A549 (cell line): ENCODE measurements around the gene FNTB. TPM values are rescaled to one million over a fixed set of nuclear protein-coding genes. Genes with fewer than 3 reads are reported as not detected.

Experiments used
- ATAC-seq, 2 experiments: fragments of 200-7000 bp in 1 of 2; fragments of >200 bp in 1 of 2; cut with Nextera tagmentation in 1 of 2; cut with Tn5 transposase in 1 of 2; 3 replicates each; pipeline versions ENCODE4 v1.8.0 to v1.9.1; 2018 to 2020; ENCODE audit warnings: mild to moderate bottlenecking in 1 of 2, moderate library complexity in 1 of 2
- CTCF ChIA-PET: fragments of 300-600 bp; sonication (Branson Sonifier 250); formaldehyde crosslinking; extraction: SDS; loops from one replicate; lab custom pipeline; 2021; ENCODE audit warnings: antibody characterized with exemption, inconsistent platforms; lab: Yijun Ruan, JAX
- POLR2A ChIA-PET: fragments of 350-600 bp; formaldehyde crosslinking; extraction: SDS; loops from one replicate; lab custom pipeline; 2021; ENCODE audit warnings: antibody characterized with exemption, inconsistent platforms; lab: Yijun Ruan, JAX
- DNase-seq, 2 experiments: peaks; one replicate each; pipeline versions ENCODE4 v3.0.0 to v3.0.0-alpha.2; 2011 to 2016; ENCODE audit warnings: low read depth in 1 of 2, low spot score in 1 of 2
- FAIRE-seq: peaks from 2 replicates; lab custom pipeline; 2011; peaks lifted over from hg19 to GRCh38; lab: Jason Lieb, UNC
- H3K27ac ChIP-seq, 2 experiments: fragments of >200 bp; sonication (Bioruptor Twin); formaldehyde crosslinking; 3 replicates each; pipeline ENCODE4 v1.5.1; 2016 to 2017
- H3K4me1 ChIP-seq: fragments of >200 bp; sonication (Bioruptor Twin); formaldehyde crosslinking; 3 replicates; pipeline ENCODE4 v1.6.1; 2016
- H3K4me2 ChIP-seq: fragments of >200 bp; sonication (Bioruptor Twin); formaldehyde crosslinking; 3 replicates; pipeline ENCODE4 v1.6.1; 2016
- H3K4me3 ChIP-seq: fragments of >200 bp; sonication (Bioruptor Twin); formaldehyde crosslinking; 3 replicates; pipeline ENCODE4 v1.5.1; 2016
- H3K9me3 ChIP-seq: fragments of >200 bp; sonication (Bioruptor Twin); formaldehyde crosslinking; 3 replicates; pipeline ENCODE4 v1.6.1; 2016
- CBX2 ChIP-seq: fragments of 200-600 bp; sonication (generic); IDR thresholded peaks from 2 replicates; pipeline ENCODE4 v1.6.1; 2016; ENCODE audit warnings: low read depth, mild to moderate bottlenecking, borderline replicate concordance
- CBX8 ChIP-seq: fragments of 200-600 bp; sonication (generic); IDR thresholded peaks from 2 replicates; pipeline ENCODE4 v1.6.1; 2016
- CEBPB ChIP-seq, 2 experiments: fragments of >200 bp in 1 of 2; sonication (Bioruptor Twin) in 1 of 2; formaldehyde crosslinking in 1 of 2; IDR thresholded peaks; 2 replicates each; pipeline ENCODE4 v1.6.1; 2012 to 2016
- CHD4 ChIP-seq: fragments of 200-600 bp; sonication (generic); IDR thresholded peaks from 2 replicates; pipeline ENCODE4 v1.6.1; 2016; ENCODE audit warnings: antibody characterized with exemption, mild to moderate bottlenecking, borderline replicate concordance
- FOSB ChIP-seq: fragments of 250-450 bp; sonication (Bioruptor Pico); IDR thresholded peaks from 2 replicates; pipeline ENCODE4 v1.5.0; 2020; ENCODE audit warnings: mild to moderate bottlenecking, moderate library complexity
- FOSL2 ChIP-seq, 2 experiments: fragments of 450-650 bp in 1 of 2; fragments of >200 bp in 1 of 2; sonication (Bioruptor Twin) in 1 of 2; formaldehyde crosslinking; IDR thresholded peaks; 2 replicates each; pipeline versions ENCODE4 v1.5.0 to v1.6.1; 2016 to 2020; ENCODE audit warnings: mild to moderate bottlenecking in 1 of 2, moderate library complexity in 1 of 2
- JUN ChIP-seq, 2 experiments: fragments of >200 bp; sonication (Bioruptor Twin); formaldehyde crosslinking; IDR thresholded peaks; 2 replicates in 1 of 2; 3 replicates in 1 of 2; pipeline ENCODE4 v1.6.1; 2016 to 2017
- KDM1A ChIP-seq: fragments of 200-600 bp; sonication (generic); IDR thresholded peaks from 2 replicates; pipeline ENCODE4 v1.6.1; 2016; ENCODE audit warnings: low read depth, mild to moderate bottlenecking
- MAZ ChIP-seq: fragments of 150-350 bp; IDR thresholded peaks from 2 replicates; pipeline ENCODE4 v1.6.1; 2014; ENCODE audit warnings: antibody characterized with exemption, low read depth, low read length, borderline replicate concordance
- POLR2A ChIP-seq: IDR thresholded peaks from 2 replicates; pipeline ENCODE4 v1.6.1; 2012; ENCODE audit warnings: mild to moderate bottlenecking, low read length
- POLR2AphosphoS2 ChIP-seq: conservative IDR thresholded peaks from 2 replicates; pipeline ENCODE4 v1.6.1; 2012; ENCODE audit warnings: low read length, improper control_type of control experiment, inconsistent platforms
- RAD21 ChIP-seq, 2 experiments: fragments of >200 bp in 1 of 2; sonication (Bioruptor Twin) in 1 of 2; formaldehyde crosslinking in 1 of 2; IDR thresholded peaks in 1 of 2; conservative IDR thresholded peaks in 1 of 2; 2 replicates in 1 of 2; 3 replicates in 1 of 2; pipeline ENCODE4 v1.6.1; 2012 to 2018; ENCODE audit warnings: inconsistent platforms in 1 of 2
- RARB ChIP-seq: fragments of 250-450 bp; sonication (Bioruptor Pico); IDR thresholded peaks from 2 replicates; pipeline ENCODE4 v1.8.0; 2021; ENCODE audit warnings: mild to moderate bottlenecking, moderate library complexity
- SMC3 ChIP-seq: fragments of >200 bp; sonication (Bioruptor Twin); formaldehyde crosslinking; IDR thresholded peaks from 3 replicates; pipeline ENCODE4 v1.6.1; 2018; ENCODE audit warnings: inconsistent platforms
- SREBF2 ChIP-seq: fragments of 450-650 bp; IDR thresholded peaks from 2 replicates; pipeline ENCODE4 v1.6.1; 2014; ENCODE audit warnings: mild to moderate bottlenecking, moderate library complexity
- TFCP2L1 ChIP-seq: fragments of 250-450 bp; sonication (Bioruptor Pico); IDR thresholded peaks from 2 replicates; pipeline ENCODE4 v1.5.0; 2021; ENCODE audit warnings: mild to moderate bottlenecking
- WGBS: methylation state at CpG from one replicate; pipeline ENCODE4 v1.1.6; 2017; ENCODE audit errors: missing lambda C conversion rate; 5-methylcytosine and 5-hydroxymethylcytosine counted together
- polyA plus RNA-seq, 4 experiments: library from polyadenylated mRNA; depleted of rRNA in 3 of 4; stranded (reverse); fragments of >200 nt; fragmentation: RNase III in 1 of 4; extraction: RNeasy Plus Mini Kit Qiagen cat#74134 plus additional on column Dnase treatment in 1 of 4; gene quantifications; 2 replicates in 3 of 4; 3 replicates in 1 of 4; pipeline ENCODE4 v1.2.3, GENCODE V29; 2011 to 2017
- TF ChIP-seq, protein P1 (sequence below): IDR thresholded peaks from 2 replicates; pipeline ENCODE4 v1.6.1; 2012
- TF ChIP-seq, protein P2 (sequence below): fragments of >200 bp; sonication (Bioruptor Twin); formaldehyde crosslinking; IDR thresholded peaks from 3 replicates; pipeline ENCODE4 v1.5.1; 2016
- TF ChIP-seq, protein P3 (sequence below): fragments of >200 bp; sonication (Bioruptor Twin); formaldehyde crosslinking; IDR thresholded peaks from 3 replicates; pipeline ENCODE4 v1.6.1; 2016
- TF ChIP-seq, protein P4 (sequence below): fragments of 450-650 bp; IDR thresholded peaks from 2 replicates; pipeline ENCODE4 v1.6.1; 2014; ENCODE audit warnings: antibody characterized with exemption
- TF ChIP-seq, protein P5 (sequence below): fragments of >200 bp; sonication (Bioruptor Twin); formaldehyde crosslinking; IDR thresholded peaks from 2 replicates; pipeline ENCODE4 v1.6.1; 2016
- TF ChIP-seq, protein P6 (sequence below): fragments of 200-600 bp; sonication (generic); IDR thresholded peaks from 2 replicates; pipeline ENCODE4 v1.6.1; 2016; ENCODE audit warnings: antibody characterized with exemption, mild to moderate bottlenecking, moderate library complexity

Gene FNTB
- polyA plus RNA-seq, 2 of the 4 experiments (the other 2 are of a cell fraction) = 28.5 to 41.9 TPM

DNA sequence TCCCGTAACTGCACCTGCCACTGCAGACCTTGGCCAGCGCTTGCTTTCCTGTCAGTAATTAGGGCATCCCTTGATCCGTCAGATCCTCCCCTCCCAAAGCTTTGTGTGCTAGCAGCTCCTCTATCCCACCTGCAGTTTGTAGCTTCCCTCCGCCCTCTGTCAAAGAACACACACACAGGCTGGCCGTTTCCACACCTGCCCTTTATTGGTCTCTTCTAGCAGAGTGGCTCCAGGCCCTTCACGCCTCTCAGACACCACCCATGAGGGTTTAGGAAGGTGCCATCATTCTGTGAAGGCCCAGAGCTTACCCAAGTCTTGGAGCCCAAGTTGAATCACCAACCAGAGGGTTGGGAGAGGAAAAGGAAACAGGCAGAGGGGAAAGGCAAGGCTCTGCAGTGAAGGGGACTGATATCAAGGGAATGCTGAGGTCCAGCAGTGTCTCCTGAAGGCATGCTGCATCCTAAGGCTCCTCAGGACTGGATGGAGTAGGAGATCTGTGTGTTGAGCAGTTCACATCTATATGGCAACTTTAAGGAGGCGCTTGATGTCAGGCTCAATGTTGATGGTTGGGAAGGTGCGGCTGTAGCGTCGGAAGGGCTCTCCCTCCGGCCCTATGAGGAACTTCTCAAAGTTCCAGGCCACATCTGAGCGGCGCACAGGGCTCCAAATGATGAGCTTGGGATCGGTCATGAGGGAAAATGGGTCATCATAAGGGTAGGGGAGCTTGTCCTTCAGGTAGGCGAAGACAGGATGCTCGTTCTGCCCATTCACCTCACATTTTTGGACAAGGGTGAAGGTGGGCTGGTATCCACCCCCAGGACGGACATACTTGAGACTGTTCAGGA lies 47.5 kb upstream of the FNTB start:
- peak overlapping the region; percentile 90 to 92 for H3K27ac ChIP-seq
- POLR2A ChIA-PET = no interaction called here
- H3K4me2 ChIP-seq = peak overlapping the region; percentile 79
- ATAC-seq = peak in 1 of 2 experiments; percentile 3; a peak in 2 of 6 replicates
- DNase-seq = no peak
- no peak for FAIRE-seq
- peak overlapping the region; percentile 49; the same call in 1 of the 3 replicates for H3K4me3 ChIP-seq
- no peaks in the 10 kb centered on the region for H3K9me3 ChIP-seq
- CTCF ChIA-PET = interaction anchor here (0.9 to 1.5 kb wide), 3 partner anchors 47 to 509 kb away, joined by 3 to 4 read pairs (median 3); partner anchors contain the start of gene FNTB
- WGBS = 82% methylated on average over 17 of the region's 17 CpGs
- TF ChIP-seq FOSB (CRISPR knock-in tag) = no peak
- TF ChIP-seq MAZ = no peak
- TF ChIP-seq POLR2A = no peak
- TF ChIP-seq CBX2 = no peak
- TF ChIP-seq POLR2AphosphoS2 = no peak
- no peak for TF ChIP-seq RAD21 (conservative IDR thresholded peaks at IDR 0.05 in 1 of 2, IDR thresholded peaks at IDR 0.05 in 1 of 2)
- TF ChIP-seq, protein P1, sequence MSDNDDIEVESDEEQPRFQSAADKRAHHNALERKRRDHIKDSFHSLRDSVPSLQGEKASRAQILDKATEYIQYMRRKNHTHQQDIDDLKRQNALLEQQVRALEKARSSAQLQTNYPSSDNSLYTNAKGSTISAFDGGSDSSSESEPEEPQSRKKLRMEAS = no peak
- TF ChIP-seq FOSL2 (IDR thresholded peaks at IDR 0.05) = no peak
- TF ChIP-seq FOSL2 (CRISPR knock-in tag; IDR thresholded peaks at IDR 0.05) = no peak
- TF ChIP-seq, protein P2, sequence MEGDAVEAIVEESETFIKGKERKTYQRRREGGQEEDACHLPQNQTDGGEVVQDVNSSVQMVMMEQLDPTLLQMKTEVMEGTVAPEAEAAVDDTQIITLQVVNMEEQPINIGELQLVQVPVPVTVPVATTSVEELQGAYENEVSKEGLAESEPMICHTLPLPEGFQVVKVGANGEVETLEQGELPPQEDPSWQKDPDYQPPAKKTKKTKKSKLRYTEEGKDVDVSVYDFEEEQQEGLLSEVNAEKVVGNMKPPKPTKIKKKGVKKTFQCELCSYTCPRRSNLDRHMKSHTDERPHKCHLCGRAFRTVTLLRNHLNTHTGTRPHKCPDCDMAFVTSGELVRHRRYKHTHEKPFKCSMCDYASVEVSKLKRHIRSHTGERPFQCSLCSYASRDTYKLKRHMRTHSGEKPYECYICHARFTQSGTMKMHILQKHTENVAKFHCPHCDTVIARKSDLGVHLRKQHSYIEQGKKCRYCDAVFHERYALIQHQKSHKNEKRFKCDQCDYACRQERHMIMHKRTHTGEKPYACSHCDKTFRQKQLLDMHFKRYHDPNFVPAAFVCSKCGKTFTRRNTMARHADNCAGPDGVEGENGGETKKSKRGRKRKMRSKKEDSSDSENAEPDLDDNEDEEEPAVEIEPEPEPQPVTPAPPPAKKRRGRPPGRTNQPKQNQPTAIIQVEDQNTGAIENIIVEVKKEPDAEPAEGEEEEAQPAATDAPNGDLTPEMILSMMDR = no peak
- no peak for TF ChIP-seq TFCP2L1
- TF ChIP-seq SMC3 = no peak
- TF ChIP-seq RARB = no peak
- TF ChIP-seq, protein P3, sequence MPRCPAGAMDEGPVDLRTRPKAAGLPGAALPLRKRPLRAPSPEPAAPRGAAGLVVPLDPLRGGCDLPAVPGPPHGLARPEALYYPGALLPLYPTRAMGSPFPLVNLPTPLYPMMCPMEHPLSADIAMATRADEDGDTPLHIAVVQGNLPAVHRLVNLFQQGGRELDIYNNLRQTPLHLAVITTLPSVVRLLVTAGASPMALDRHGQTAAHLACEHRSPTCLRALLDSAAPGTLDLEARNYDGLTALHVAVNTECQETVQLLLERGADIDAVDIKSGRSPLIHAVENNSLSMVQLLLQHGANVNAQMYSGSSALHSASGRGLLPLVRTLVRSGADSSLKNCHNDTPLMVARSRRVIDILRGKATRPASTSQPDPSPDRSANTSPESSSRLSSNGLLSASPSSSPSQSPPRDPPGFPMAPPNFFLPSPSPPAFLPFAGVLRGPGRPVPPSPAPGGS = no peak
- no peak for TF ChIP-seq KDM1A
- peaks cover 82% of the 10 kb centered on the region for H3K4me1 ChIP-seq

DNA sequence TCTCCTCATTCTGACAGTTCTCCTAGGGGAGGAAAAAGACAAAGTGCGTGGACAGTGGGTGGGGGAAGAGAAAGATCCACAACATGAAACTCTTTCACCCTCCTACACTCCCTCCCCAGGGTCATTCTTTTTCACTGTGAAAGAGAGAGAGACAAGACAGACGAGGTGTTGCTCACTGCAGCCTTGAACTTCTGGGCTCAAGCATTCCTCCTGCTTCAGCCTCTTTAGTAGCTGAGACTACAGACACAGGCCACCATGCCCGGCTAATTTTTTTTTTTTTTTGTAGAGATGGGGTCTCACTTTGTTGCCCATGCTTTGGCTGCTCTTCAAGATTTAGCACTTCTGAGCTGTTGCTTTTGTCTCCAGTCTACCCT lies 46.9 kb upstream of the FNTB start:
- ChIA-PET CTCF (interaction anchor here (1.0 kb wide), 1 partner anchor 48 kb away, joined by 3 read pairs; no protein-coding TSS in a partner anchor), POLR2A (no interaction called here)
- WGBS = 64% methylated on average over 3 of the region's 3 CpGs
- DNase-seq (no peak), FAIRE-seq (no peak), ATAC-seq (no peak)
- TF ChIP-seq, protein P4, sequence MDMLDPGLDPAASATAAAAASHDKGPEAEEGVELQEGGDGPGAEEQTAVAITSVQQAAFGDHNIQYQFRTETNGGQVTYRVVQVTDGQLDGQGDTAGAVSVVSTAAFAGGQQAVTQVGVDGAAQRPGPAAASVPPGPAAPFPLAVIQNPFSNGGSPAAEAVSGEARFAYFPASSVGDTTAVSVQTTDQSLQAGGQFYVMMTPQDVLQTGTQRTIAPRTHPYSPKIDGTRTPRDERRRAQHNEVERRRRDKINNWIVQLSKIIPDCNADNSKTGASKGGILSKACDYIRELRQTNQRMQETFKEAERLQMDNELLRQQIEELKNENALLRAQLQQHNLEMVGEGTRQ = no peak
- TF ChIP-seq CEBPB (IDR thresholded peaks at IDR 0.05) = no peak
- TF ChIP-seq SREBF2 = no peak
- H3K27ac ChIP-seq = peak overlapping the region; percentile 90 to 92; a peak in 5 of 6 replicates
- no peaks in the 10 kb centered on the region for H3K9me3 ChIP-seq
- H3K4me2 ChIP-seq = peak overlapping the region; percentile 79
- H3K4me1 ChIP-seq = peaks cover 83% of the 10 kb centered on the region
- peak overlapping the region; percentile 49; the same call in 1 of the 3 replicates for H3K4me3 ChIP-seq

DNA sequence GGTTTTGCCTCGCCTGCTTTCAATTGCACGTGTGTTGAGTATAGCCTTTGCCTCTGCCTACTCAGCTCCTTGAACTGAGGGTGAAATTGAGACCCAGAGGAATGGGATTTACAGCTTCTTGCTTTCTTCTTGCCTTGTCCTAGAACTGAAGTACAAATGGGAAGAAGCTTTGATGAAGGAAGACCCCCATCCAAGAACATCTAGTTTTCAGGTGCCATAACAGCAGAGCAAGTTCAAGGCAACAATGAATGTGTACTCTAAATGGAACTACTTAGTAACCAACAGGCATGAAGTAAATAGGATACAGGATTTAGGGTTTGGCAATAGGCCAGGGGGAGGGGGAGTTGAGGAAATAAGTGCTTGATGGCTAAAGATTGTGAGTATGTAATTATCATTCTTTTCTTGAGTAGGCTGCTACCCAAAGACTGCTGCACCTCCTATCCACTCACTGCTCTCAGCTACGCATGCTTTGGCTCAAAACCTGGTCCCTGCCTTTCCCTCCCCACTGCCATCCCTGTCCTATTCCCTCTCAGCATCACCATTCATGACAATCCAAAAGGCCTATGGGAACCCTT lies 46.3 kb upstream of the FNTB start:
- 86% methylated on average over 3 of the region's 3 CpGs for WGBS
- POLR2A ChIA-PET = no interaction called here
- no peak for FAIRE-seq

More for the DNA sequence above, 46.3 kb upstream of the FNTB start:
- DNase-seq (no peak), ATAC-seq (no peak)
- H3K9me3 ChIP-seq = no peaks in the 10 kb centered on the region
- H3K4me2 ChIP-seq = peak overlapping the region; percentile 79
- CTCF ChIA-PET = interaction anchor here (0.8 to 0.9 kb wide), 2 partner anchors 19 to 49 kb away, joined by 3 to 4 read pairs; no protein-coding TSS in a partner anchor
- peak overlapping the region; percentile 90 to 92 for H3K27ac ChIP-seq
- peaks cover 83% of the 10 kb centered on the region for H3K4me1 ChIP-seq
- 0 out of 5 replicates have a peak, but pooled peaks of 1 of the 2 experiments have one; percentile 4 for TF ChIP-seq JUN (IDR thresholded peaks at IDR 0.05)
- TF ChIP-seq, protein P5, sequence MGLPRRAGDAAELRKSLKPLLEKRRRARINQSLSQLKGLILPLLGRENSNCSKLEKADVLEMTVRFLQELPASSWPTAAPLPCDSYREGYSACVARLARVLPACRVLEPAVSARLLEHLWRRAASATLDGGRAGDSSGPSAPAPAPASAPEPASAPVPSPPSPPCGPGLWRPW = no peak
- no peak for TF ChIP-seq CHD4
- TF ChIP-seq, protein P6, sequence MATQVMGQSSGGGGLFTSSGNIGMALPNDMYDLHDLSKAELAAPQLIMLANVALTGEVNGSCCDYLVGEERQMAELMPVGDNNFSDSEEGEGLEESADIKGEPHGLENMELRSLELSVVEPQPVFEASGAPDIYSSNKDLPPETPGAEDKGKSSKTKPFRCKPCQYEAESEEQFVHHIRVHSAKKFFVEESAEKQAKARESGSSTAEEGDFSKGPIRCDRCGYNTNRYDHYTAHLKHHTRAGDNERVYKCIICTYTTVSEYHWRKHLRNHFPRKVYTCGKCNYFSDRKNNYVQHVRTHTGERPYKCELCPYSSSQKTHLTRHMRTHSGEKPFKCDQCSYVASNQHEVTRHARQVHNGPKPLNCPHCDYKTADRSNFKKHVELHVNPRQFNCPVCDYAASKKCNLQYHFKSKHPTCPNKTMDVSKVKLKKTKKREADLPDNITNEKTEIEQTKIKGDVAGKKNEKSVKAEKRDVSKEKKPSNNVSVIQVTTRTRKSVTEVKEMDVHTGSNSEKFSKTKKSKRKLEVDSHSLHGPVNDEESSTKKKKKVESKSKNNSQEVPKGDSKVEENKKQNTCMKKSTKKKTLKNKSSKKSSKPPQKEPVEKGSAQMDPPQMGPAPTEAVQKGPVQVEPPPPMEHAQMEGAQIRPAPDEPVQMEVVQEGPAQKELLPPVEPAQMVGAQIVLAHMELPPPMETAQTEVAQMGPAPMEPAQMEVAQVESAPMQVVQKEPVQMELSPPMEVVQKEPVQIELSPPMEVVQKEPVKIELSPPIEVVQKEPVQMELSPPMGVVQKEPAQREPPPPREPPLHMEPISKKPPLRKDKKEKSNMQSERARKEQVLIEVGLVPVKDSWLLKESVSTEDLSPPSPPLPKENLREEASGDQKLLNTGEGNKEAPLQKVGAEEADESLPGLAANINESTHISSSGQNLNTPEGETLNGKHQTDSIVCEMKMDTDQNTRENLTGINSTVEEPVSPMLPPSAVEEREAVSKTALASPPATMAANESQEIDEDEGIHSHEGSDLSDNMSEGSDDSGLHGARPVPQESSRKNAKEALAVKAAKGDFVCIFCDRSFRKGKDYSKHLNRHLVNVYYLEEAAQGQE = no peak
- no peak for TF ChIP-seq CBX8
- no peak for TF ChIP-seq CBX2
- no peak for TF ChIP-seq SREBF2
- peak overlapping the region; percentile 49 for H3K4me3 ChIP-seq
